OCI-LY7 (cell line): Measurements from ENCODE around the gene TRIM46. TPM values are rescaled to one million over a fixed set of nuclear protein-coding genes. Genes with fewer than 3 reads are reported as not detected.

Experiments used
- BruUV-seq: library from RNA; stranded (reverse); fragments of 400-500 nt; replicated peaks from 2 replicates; lab custom pipeline; 2021; lab: Mats Ljungman, UMichigan
- CTCF ChIA-PET: fragments of 300-600 bp; sonication (Branson Sonifier 250); formaldehyde crosslinking; loops from one replicate; lab custom pipeline; 2022; ENCODE audit warnings: antibody characterized with exemption; ENCODE audit not compliant: unreplicated experiment; lab: Charles Lee
- POLR2A ChIA-PET: fragments of 300-600 bp; sonication (Branson Sonifier 250); formaldehyde crosslinking; loops from one replicate; lab custom pipeline; 2022; ENCODE audit warnings: antibody characterized with exemption; lab: Charles Lee
- DNase-seq: peaks from one replicate; pipeline ENCODE4 v3.0.0-alpha.2; 2015; ENCODE audit warnings: low spot score
- H2AFZ ChIP-seq: fragments of 200-600 bp; sonication (generic), shearing (Covaris generic); 2 replicates; pipeline ENCODE4 v1.6.1; 2014; ENCODE audit warnings: mild to moderate bottlenecking, antibody characterized with exemption, low read length, moderate library complexity
- H3K27ac ChIP-seq: fragments of 200-600 bp; sonication (generic); 2 replicates; pipeline ENCODE4 v1.5.1; 2014; ENCODE audit warnings: mixed run types, low read depth, mild to moderate bottlenecking, moderate library complexity, low read length, inconsistent platforms; ENCODE audit not compliant: poor library complexity, severe bottlenecking
- H3K36me3 ChIP-seq: fragments of 200-600 bp; sonication (generic); 2 replicates; pipeline ENCODE4 v1.6.1; 2014; ENCODE audit warnings: mild to moderate bottlenecking, antibody characterized with exemption, low read length, moderate library complexity, mixed read lengths; ENCODE audit not compliant: insufficient read depth
- H3K4me1 ChIP-seq: fragments of 200-600 bp; sonication (generic); 2 replicates; pipeline ENCODE4 v1.5.1; 2014; ENCODE audit warnings: mild to moderate bottlenecking, low read length; ENCODE audit not compliant: insufficient read depth, poor library complexity, severe bottlenecking
- H3K4me2 ChIP-seq: fragments of 200-600 bp; sonication (generic); 2 replicates; pipeline ENCODE4 v1.6.1; 2014; ENCODE audit warnings: mild to moderate bottlenecking, low read length
- H3K4me3 ChIP-seq: fragments of 200-600 bp; sonication (generic); 2 replicates; pipeline ENCODE4 v1.5.1; 2014; ENCODE audit warnings: mild to moderate bottlenecking, low read depth, low read length; ENCODE audit not compliant: poor library complexity, severe bottlenecking
- H3K79me2 ChIP-seq: fragments of 200-600 bp; sonication (generic); 2 replicates; pipeline ENCODE4 v1.6.1; 2016; ENCODE audit warnings: low read depth, mild to moderate bottlenecking, low read length, moderate library complexity, mixed read lengths; ENCODE audit not compliant: insufficient read depth
- H3K9me2 ChIP-seq: fragments of 200-600 bp; sonication (generic); 2 replicates; pipeline ENCODE4 v1.6.1; 2016; ENCODE audit warnings: mild to moderate bottlenecking, low read length, mixed read lengths; ENCODE audit not compliant: insufficient read depth
- H3K9me3 ChIP-seq: fragments of 200-600 bp; sonication (generic); 2 replicates; pipeline ENCODE4 v1.6.1; 2014; ENCODE audit warnings: mild to moderate bottlenecking, mixed run types, low read length, mixed read lengths
- H4K20me1 ChIP-seq: fragments of 200-600 bp; sonication (generic); 2 replicates; pipeline ENCODE4 v1.6.1; 2014; ENCODE audit warnings: mild to moderate bottlenecking, antibody characterized with exemption, low read length, moderate library complexity, mixed read lengths; ENCODE audit not compliant: insufficient read depth
- EZH2phosphoT487 ChIP-seq: fragments of 200-600 bp; sonication (generic); IDR thresholded peaks from 2 replicates; pipeline ENCODE4 v1.6.1; 2018; ENCODE audit warnings: low read depth, borderline replicate concordance, mild to moderate bottlenecking, mixed run types, antibody characterized with exemption, low read length, moderate library complexity, mixed read lengths
- intact Hi-C: fragments of 100-400 bp; cut with micrococcal nuclease; formaldehyde crosslinking; loops from one replicate; pipeline ENCODE4 v1.10.0; 2022; ENCODE audit not compliant: unreplicated experiment
- total RNA-seq, 2 experiments: library from RNA; depleted of rRNA in 1 of 2; stranded (reverse); fragments of >200 nt in 1 of 2; shearing (Covaris generic) in 1 of 2; gene quantifications; 2 replicates each; pipeline ENCODE4 v1.2.3, GENCODE V29; 2014 to 2022
- TF ChIP-seq, protein P1 (sequence below): fragments of 200-600 bp; sonication (generic); conservative IDR thresholded peaks from 2 replicates; pipeline ENCODE4 v1.5.1; 2014; ENCODE audit warnings: mild to moderate bottlenecking, antibody characterized with exemption, low read length, moderate library complexity, mixed read lengths

The TRIM46 gene
- total RNA-seq, 2 experiments from 2014 or later: 3.1 to 4.5 TPM

DNA sequence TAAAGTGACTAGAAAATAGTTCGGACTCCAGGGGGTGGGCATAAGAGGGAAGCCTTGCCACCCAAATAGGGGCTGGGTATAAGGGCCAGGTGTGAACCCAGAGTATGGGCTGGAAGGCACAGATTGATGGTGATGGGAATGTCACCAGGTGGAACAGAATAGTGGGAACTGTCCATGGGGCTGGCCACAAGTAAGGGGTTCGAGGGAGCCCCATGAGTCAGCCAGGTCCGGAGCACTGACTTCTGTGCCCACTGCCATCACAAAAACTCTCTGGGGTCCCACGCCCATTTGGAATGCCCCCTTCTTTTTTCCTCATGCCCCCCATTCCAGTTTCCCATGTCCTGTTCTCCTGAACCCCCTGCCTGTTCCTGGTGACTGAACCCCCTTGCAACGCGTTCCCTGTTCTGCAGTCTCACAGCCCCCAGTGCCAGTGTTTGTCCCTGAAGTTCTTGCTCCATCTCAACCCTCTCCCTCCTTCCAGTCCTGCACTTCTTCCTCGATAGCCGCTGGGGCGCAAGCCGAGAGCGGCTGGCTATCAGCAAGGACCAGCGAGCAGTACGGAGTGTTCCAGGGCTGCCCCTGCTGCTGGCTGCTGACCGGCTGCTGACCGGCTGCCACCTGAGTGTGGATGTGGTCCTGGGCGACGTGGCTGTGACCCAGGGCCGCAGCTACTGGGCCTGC, 7.9 kb downstream of the TRIM46 start:
- POLR2A ChIA-PET: interaction anchor here (0.6 kb wide), 1 partner anchor 44 kb away, joined by 4 read pairs; no protein-coding TSS in a partner anchor

DNA sequence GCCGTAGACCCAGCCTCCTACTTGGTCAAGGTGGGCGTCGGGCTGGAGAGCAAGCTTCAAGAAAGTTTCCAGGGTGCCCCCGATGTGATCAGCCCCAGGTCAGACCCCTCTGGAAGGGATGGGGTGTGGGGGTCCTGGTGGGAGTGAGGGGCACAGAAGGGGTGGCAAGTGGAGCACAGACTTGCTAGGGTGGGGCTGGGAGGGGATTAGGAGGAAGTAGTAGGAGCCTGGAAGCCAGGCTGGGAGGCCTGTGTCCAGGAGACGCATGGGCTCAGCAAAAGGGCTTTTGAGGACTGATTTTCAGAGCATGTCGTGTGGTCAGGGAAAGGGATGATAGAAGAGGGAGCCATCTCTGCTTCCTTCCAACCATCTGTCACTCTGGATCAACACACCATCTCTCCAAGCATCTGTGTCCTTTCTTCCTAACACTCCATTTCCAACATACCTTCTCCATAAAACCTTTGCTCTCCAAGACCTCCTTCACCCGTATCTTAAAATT, 8.5 kb downstream of the TRIM46 start:
- ChIA-PET POLR2A (no interaction called here), CTCF (interaction anchor here (0.6 kb wide), 1 partner anchor 396 kb away, joined by 3 read pairs; no protein-coding TSS in a partner anchor)

More for the DNA sequence above, 7.9 kb downstream of the TRIM46 start:
- Histone ChIP-seq H4K20me1 (no peaks in the 10 kb centered on the region), H3K36me3 (no peaks in the 10 kb centered on the region), H3K4me1 (peaks cover 24% of the 10 kb centered on the region), H3K9me3 (no peaks in the 10 kb centered on the region), H2AFZ (no peak overlapping the region), H3K79me2 (no peaks in the 10 kb centered on the region), H3K9me2 (no peaks in the 10 kb centered on the region), H3K4me2 (no peak overlapping the region), H3K27ac (no peak overlapping the region), H3K4me3 (no peak overlapping the region)
- DNase-seq: no peak
- CTCF ChIA-PET: no interaction called here
- intact Hi-C loops: no loop called here
- BruUV-seq: no TSS peak
- TF ChIP-seq, protein P1, sequence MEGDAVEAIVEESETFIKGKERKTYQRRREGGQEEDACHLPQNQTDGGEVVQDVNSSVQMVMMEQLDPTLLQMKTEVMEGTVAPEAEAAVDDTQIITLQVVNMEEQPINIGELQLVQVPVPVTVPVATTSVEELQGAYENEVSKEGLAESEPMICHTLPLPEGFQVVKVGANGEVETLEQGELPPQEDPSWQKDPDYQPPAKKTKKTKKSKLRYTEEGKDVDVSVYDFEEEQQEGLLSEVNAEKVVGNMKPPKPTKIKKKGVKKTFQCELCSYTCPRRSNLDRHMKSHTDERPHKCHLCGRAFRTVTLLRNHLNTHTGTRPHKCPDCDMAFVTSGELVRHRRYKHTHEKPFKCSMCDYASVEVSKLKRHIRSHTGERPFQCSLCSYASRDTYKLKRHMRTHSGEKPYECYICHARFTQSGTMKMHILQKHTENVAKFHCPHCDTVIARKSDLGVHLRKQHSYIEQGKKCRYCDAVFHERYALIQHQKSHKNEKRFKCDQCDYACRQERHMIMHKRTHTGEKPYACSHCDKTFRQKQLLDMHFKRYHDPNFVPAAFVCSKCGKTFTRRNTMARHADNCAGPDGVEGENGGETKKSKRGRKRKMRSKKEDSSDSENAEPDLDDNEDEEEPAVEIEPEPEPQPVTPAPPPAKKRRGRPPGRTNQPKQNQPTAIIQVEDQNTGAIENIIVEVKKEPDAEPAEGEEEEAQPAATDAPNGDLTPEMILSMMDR: no peak
- no peak for TF ChIP-seq EZH2phosphoT487

More for the DNA sequence above, 8.5 kb downstream of the TRIM46 start:
- Histone ChIP-seq H3K36me3 (no peaks in the 10 kb centered on the region), H3K27ac (no peak overlapping the region), H3K79me2 (no peaks in the 10 kb centered on the region), H3K4me2 (no peak overlapping the region), H3K4me1 (peaks cover 20% of the 10 kb centered on the region), H2AFZ (no peak overlapping the region), H3K4me3 (no peak overlapping the region), H3K9me3 (no peaks in the 10 kb centered on the region), H3K9me2 (no peaks in the 10 kb centered on the region), H4K20me1 (no peaks in the 10 kb centered on the region)
- no peak for TF ChIP-seq EZH2phosphoT487
- TF ChIP-seq, protein P1: no peak
- BruUV-seq: no TSS peak
- no peak for DNase-seq
- intact Hi-C loops: no loop called here
